Gastroesophageal sphincter (tissue), 3 donors: ENCODE measurements around the gene MAN1A1.

Experiments
- EP300 ChIP-seq: sonication (generic); formaldehyde crosslinking; IDR thresholded peaks from one replicate; pipeline ENCODE4 v1.6.1; 2017; ENCODE audit warnings: antibody characterized with exemption, mild to moderate bottlenecking
- POLR2A ChIP-seq, 2 donors: fragments of 450-650 bp; IDR thresholded peaks; one replicate each; pipeline ENCODE4 v1.6.1; 2017; ENCODE audit warnings: antibody characterized with exemption in 2 of 2, mild to moderate bottlenecking in 2 of 2, moderate library complexity in 1 of 2
- POLR2AphosphoS5 ChIP-seq: sonication (generic); formaldehyde crosslinking; IDR thresholded peaks from one replicate; pipeline ENCODE4 v1.6.1; 2017; ENCODE audit warnings: antibody characterized with exemption
- TF ChIP-seq, protein P1 (sequence below), 4 experiments: fragments of 200-600 bp in 2 of 4; fragments of 450-650 bp in 2 of 4; sonication (generic) in 1 of 4; IDR thresholded peaks; one replicate each; pipeline ENCODE4 v1.5.1; 2017 to 2019; ENCODE audit warnings: antibody characterized with exemption in 4 of 4, mild to moderate bottlenecking in 2 of 4, moderate library complexity in 2 of 4

DNA sequence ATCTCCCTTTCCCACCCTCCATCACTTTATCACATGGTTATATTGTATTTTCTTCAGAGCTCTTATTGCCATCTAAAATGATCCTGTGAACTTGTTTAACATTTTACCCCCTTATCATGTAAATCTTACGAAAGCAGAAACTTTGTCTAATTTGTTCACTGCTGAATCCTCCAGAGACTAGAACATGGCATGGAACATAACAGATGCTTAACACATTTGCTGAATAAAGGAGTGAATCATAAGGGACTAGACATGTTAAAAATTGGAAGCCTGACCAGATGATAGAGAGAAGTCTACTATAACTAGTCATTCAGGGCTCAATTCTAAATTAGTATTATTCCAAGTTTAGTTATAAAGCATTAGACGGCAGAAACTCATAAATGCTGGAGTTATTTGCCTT, 73.3 kb downstream of the MAN1A1 start:
- TF ChIP-seq POLR2A (IDR thresholded peaks at IDR 0.05) (no peak), EP300 (no peak), POLR2AphosphoS5 (no peak)
- TF ChIP-seq, protein P1, sequence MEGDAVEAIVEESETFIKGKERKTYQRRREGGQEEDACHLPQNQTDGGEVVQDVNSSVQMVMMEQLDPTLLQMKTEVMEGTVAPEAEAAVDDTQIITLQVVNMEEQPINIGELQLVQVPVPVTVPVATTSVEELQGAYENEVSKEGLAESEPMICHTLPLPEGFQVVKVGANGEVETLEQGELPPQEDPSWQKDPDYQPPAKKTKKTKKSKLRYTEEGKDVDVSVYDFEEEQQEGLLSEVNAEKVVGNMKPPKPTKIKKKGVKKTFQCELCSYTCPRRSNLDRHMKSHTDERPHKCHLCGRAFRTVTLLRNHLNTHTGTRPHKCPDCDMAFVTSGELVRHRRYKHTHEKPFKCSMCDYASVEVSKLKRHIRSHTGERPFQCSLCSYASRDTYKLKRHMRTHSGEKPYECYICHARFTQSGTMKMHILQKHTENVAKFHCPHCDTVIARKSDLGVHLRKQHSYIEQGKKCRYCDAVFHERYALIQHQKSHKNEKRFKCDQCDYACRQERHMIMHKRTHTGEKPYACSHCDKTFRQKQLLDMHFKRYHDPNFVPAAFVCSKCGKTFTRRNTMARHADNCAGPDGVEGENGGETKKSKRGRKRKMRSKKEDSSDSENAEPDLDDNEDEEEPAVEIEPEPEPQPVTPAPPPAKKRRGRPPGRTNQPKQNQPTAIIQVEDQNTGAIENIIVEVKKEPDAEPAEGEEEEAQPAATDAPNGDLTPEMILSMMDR (IDR thresholded peaks at IDR 0.05): no peak
